A549 (cell line): ENCODE measurements around the gene SLC6A17. TPM values are rescaled to one million over a fixed set of nuclear protein-coding genes. Genes with fewer than 3 reads are reported as not detected.

Experiments
- ATAC-seq, 2 experiments: fragments of 200-7000 bp in 1 of 2; fragments of >200 bp in 1 of 2; cut with Nextera tagmentation in 1 of 2; cut with Tn5 transposase in 1 of 2; 3 replicates each; pipeline versions ENCODE4 v1.8.0 to v1.9.1; 2018 to 2020; ENCODE audit warnings: mild to moderate bottlenecking in 1 of 2, moderate library complexity in 1 of 2
- CTCF ChIA-PET: fragments of 300-600 bp; sonication (Branson Sonifier 250); formaldehyde crosslinking; extraction: SDS; loops from one replicate; lab custom pipeline; 2021; ENCODE audit warnings: antibody characterized with exemption, inconsistent platforms; lab: Yijun Ruan, JAX
- POLR2A ChIA-PET: fragments of 350-600 bp; formaldehyde crosslinking; extraction: SDS; loops from one replicate; lab custom pipeline; 2021; ENCODE audit warnings: antibody characterized with exemption, inconsistent platforms; lab: Yijun Ruan, JAX
- DNase-seq, 2 experiments: peaks; one replicate each; pipeline versions ENCODE4 v3.0.0 to v3.0.0-alpha.2; 2011 to 2016; ENCODE audit warnings: low read depth in 1 of 2, low spot score in 1 of 2
- FAIRE-seq: peaks from 2 replicates; lab custom pipeline; 2011; peaks lifted over from hg19 to GRCh38; lab: Jason Lieb, UNC
- H3K27ac ChIP-seq, 2 experiments: fragments of >200 bp; sonication (Bioruptor Twin); formaldehyde crosslinking; 3 replicates each; pipeline ENCODE4 v1.5.1; 2016 to 2017
- H3K4me1 ChIP-seq: fragments of >200 bp; sonication (Bioruptor Twin); formaldehyde crosslinking; 3 replicates; pipeline ENCODE4 v1.6.1; 2016
- H3K4me2 ChIP-seq: fragments of >200 bp; sonication (Bioruptor Twin); formaldehyde crosslinking; 3 replicates; pipeline ENCODE4 v1.6.1; 2016
- H3K4me3 ChIP-seq: fragments of >200 bp; sonication (Bioruptor Twin); formaldehyde crosslinking; 3 replicates; pipeline ENCODE4 v1.5.1; 2016
- H3K9me3 ChIP-seq: fragments of >200 bp; sonication (Bioruptor Twin); formaldehyde crosslinking; 3 replicates; pipeline ENCODE4 v1.6.1; 2016
- CBX2 ChIP-seq: fragments of 200-600 bp; sonication (generic); IDR thresholded peaks from 2 replicates; pipeline ENCODE4 v1.6.1; 2016; ENCODE audit warnings: low read depth, mild to moderate bottlenecking, borderline replicate concordance
- CHD2 ChIP-seq: fragments of 150-350 bp; IDR thresholded peaks from 2 replicates; pipeline ENCODE4 v1.6.1; 2014; ENCODE audit warnings: low read length; ENCODE audit not compliant: partially characterized antibody
- E2F6 ChIP-seq: IDR thresholded peaks from 2 replicates; pipeline ENCODE4 v1.6.1; 2012; ENCODE audit warnings: low read depth, borderline replicate concordance
- EHMT2 ChIP-seq: fragments of 200-600 bp; sonication (generic); IDR thresholded peaks from 2 replicates; pipeline ENCODE4 v1.6.1; 2016; ENCODE audit warnings: antibody characterized with exemption, low read depth, mild to moderate bottlenecking, moderate library complexity
- FOSB ChIP-seq: fragments of 250-450 bp; sonication (Bioruptor Pico); IDR thresholded peaks from 2 replicates; pipeline ENCODE4 v1.5.0; 2020; ENCODE audit warnings: mild to moderate bottlenecking, moderate library complexity
- GATA3 ChIP-seq: IDR thresholded peaks from 2 replicates; pipeline ENCODE4 v1.6.1; 2012; ENCODE audit warnings: borderline replicate concordance
- HOXB13 ChIP-seq: fragments of 250-450 bp; sonication (Bioruptor Pico); IDR thresholded peaks from 2 replicates; pipeline ENCODE4 v1.5.0; 2020; ENCODE audit warnings: low read depth, mild to moderate bottlenecking, moderate library complexity
- JUNB ChIP-seq: fragments of >200 bp; sonication (Bioruptor Twin); formaldehyde crosslinking; IDR thresholded peaks from 2 replicates; pipeline ENCODE4 v1.6.1; 2016
- NR3C1 ChIP-seq: fragments of >200 bp; sonication (Bioruptor Twin); formaldehyde crosslinking; IDR thresholded peaks from 3 replicates; pipeline ENCODE4 v1.6.1; 2017
- RARB ChIP-seq: fragments of 250-450 bp; sonication (Bioruptor Pico); IDR thresholded peaks from 2 replicates; pipeline ENCODE4 v1.8.0; 2021; ENCODE audit warnings: mild to moderate bottlenecking, moderate library complexity
- RCOR1 ChIP-seq: fragments of 150-350 bp; IDR thresholded peaks from 2 replicates; pipeline ENCODE4 v1.6.1; 2014; ENCODE audit warnings: antibody characterized with exemption, low read length, low read depth
- RFX5 ChIP-seq: fragments of 450-650 bp; IDR thresholded peaks from 2 replicates; pipeline ENCODE4 v1.7.1; 2014; ENCODE audit warnings: antibody characterized with exemption, mild to moderate bottlenecking, moderate library complexity
- RNF2 ChIP-seq: fragments of 200-600 bp; sonication (generic); IDR thresholded peaks from 2 replicates; pipeline ENCODE4 v1.6.1; 2016; ENCODE audit warnings: low read depth, mild to moderate bottlenecking, antibody characterized with exemption, moderate library complexity, borderline replicate concordance
- SREBF2 ChIP-seq: fragments of 450-650 bp; IDR thresholded peaks from 2 replicates; pipeline ENCODE4 v1.6.1; 2014; ENCODE audit warnings: mild to moderate bottlenecking, moderate library complexity
- ZFP36 ChIP-seq: fragments of 450-650 bp; IDR thresholded peaks from 2 replicates; pipeline ENCODE4 v1.6.1; 2014; ENCODE audit warnings: borderline replicate concordance; ENCODE audit not compliant: partially characterized antibody
- WGBS: methylation state at CpG from one replicate; pipeline ENCODE4 v1.1.6; 2017; ENCODE audit errors: missing lambda C conversion rate; 5-methylcytosine and 5-hydroxymethylcytosine counted together
- polyA plus RNA-seq, 4 experiments: library from polyadenylated mRNA; depleted of rRNA in 3 of 4; stranded (reverse); fragments of >200 nt; fragmentation: RNase III in 1 of 4; extraction: RNeasy Plus Mini Kit Qiagen cat#74134 plus additional on column Dnase treatment in 1 of 4; gene quantifications; 2 replicates in 3 of 4; 3 replicates in 1 of 4; pipeline ENCODE4 v1.2.3, GENCODE V29; 2011 to 2017

Gene SLC6A17
- polyA plus RNA-seq, 2 of the 4 experiments (the other 2 are of a cell fraction), result 0.56 to 2.2 TPM

- no peak overlapping the region for H3K4me2 ChIP-seq
- no peak for TF ChIP-seq ZFP36
- no peak for TF ChIP-seq HOXB13 (CRISPR knock-in tag)
- TF ChIP-seq, all 56 proteins: peak for 0
- DNase-seq, result no peak
- Histone ChIP-seq H3K4me3 (no peak overlapping the region), H3K4me1 (no peaks in the 10 kb centered on the region), H3K9me3 (no peaks in the 10 kb centered on the region), H3K27ac (no peak overlapping the region)
- 54% methylated on average over 4 of the region's 4 CpGs for WGBS
- ChIA-PET CTCF (interaction anchor here (0.9 to 1.3 kb wide), 4 partner anchors 21 to 63 kb away, joined by 3 to 5 read pairs (median 3); no protein-coding TSS in a partner anchor), POLR2A (no interaction called here)
- no peak for FAIRE-seq
- no peak for ATAC-seq
These were observed 99.0 kb downstream of the SLC6A17 start for GRCh38 chr1:110249256-110249655.

- Histone ChIP-seq H3K27ac (no peak overlapping the region), H3K9me3 (no peaks in the 10 kb centered on the region), H3K4me1 (no peaks in the 10 kb centered on the region), H3K4me3 (no peak overlapping the region), H3K4me2 (no peak overlapping the region)
- CTCF ChIA-PET, result interaction anchor here (0.9 to 1.3 kb wide), 4 partner anchors 9 to 62 kb away, joined by 3 to 5 read pairs (median 3); no protein-coding TSS in a partner anchor
- 76% methylated on average over 4 of the region's 4 CpGs for WGBS
- no peak for FAIRE-seq
- DNase-seq, result no peak
- no peak for ATAC-seq
- no peak for TF ChIP-seq JUNB
- TF ChIP-seq EHMT2, result no peak
- TF ChIP-seq CHD2, result no peak
- no peak for TF ChIP-seq SREBF2
- TF ChIP-seq RCOR1, result no peak
- TF ChIP-seq RARB (CRISPR knock-in tag), result no peak
- TF ChIP-seq RNF2, result no peak
- TF ChIP-seq FOSB (CRISPR knock-in tag), result no peak
- no peak for TF ChIP-seq GATA3
- POLR2A ChIA-PET, result no interaction called here
These were observed 99.7 kb downstream of the SLC6A17 start for GRCh38 chr1:110250008-110250407.

GRCh38 chr1:110250749-110251148 lies 100.5 kb downstream of the SLC6A17 start:
- CTCF ChIA-PET, result interaction anchor here (1.1 kb wide), 1 partner anchor 8 kb away, joined by 3 read pairs; no protein-coding TSS in a partner anchor
- 93% methylated on average over 2 of the region's 2 CpGs for whole genome bisulfite sequencing
- no peak overlapping the region for H3K4me3 ChIP-seq
- no peak for TF ChIP-seq NR3C1
- no peak for TF ChIP-seq RFX5
- TF ChIP-seq EHMT2, result no peak
- TF ChIP-seq E2F6, result no peak
- TF ChIP-seq CBX2, result no peak
- no peak overlapping the region for H3K4me2 ChIP-seq
- ATAC-seq (no peak), DNase-seq (no peak), FAIRE-seq (no peak)
- no peak overlapping the region for H3K27ac ChIP-seq
- POLR2A ChIA-PET, result no interaction called here
- H3K4me1 ChIP-seq, result no peaks in the 10 kb centered on the region
- no peaks in the 10 kb centered on the region for H3K9me3 ChIP-seq

Other genes starting within 250 kb of the SLC6A17 start
- gene CSF1, start 239.6 kb upstream of the SLC6A17 start, polyA plus RNA-seq (2011; rRNA removed), result 36.3 and 45.7 TPM in 2 replicates
- 35.1 to 42.4 TPM (median 37.5 TPM) in 3 replicates for gene CSF1, start 239.6 kb upstream of the SLC6A17 start, polyA plus RNA-seq (2017; fragmentation: RNase III; extraction: RNeasy Plus Mini Kit Qiagen cat#74134 plus additional on column Dnase treatment)
- 147 and 148 TPM in 2 replicates for gene AHCYL1, start 165.7 kb upstream of the SLC6A17 start, polyA plus RNA-seq (2011; rRNA removed)
- 124 to 145 TPM (median 133 TPM) in 3 replicates for gene AHCYL1, start 165.7 kb upstream of the SLC6A17 start, polyA plus RNA-seq (2017; fragmentation: RNase III; extraction: RNeasy Plus Mini Kit Qiagen cat#74134 plus additional on column Dnase treatment)
- 16.4 and 20.2 TPM in 2 replicates for gene STRIP1, start 115.9 kb upstream of the SLC6A17 start, polyA plus RNA-seq (2011; rRNA removed)
- gene STRIP1, start 115.9 kb upstream of the SLC6A17 start, polyA plus RNA-seq (2017; fragmentation: RNase III; extraction: RNeasy Plus Mini Kit Qiagen cat#74134 plus additional on column Dnase treatment), result 14.4 to 16.7 TPM (median 16.1 TPM) in 3 replicates
- not detected in 2 replicates for gene ALX3, start 79.8 kb upstream of the SLC6A17 start, polyA plus RNA-seq (2011; rRNA removed)
- not detected in 3 replicates for gene ALX3, start 79.8 kb upstream of the SLC6A17 start, polyA plus RNA-seq (2017; fragmentation: RNase III; extraction: RNeasy Plus Mini Kit Qiagen cat#74134 plus additional on column Dnase treatment)
- gene UBL4B, start 38.1 kb upstream of the SLC6A17 start, polyA plus RNA-seq (2011; rRNA removed), result not detected in 2 replicates
- gene UBL4B, start 38.1 kb upstream of the SLC6A17 start, polyA plus RNA-seq (2017; fragmentation: RNase III; extraction: RNeasy Plus Mini Kit Qiagen cat#74134 plus additional on column Dnase treatment), result not detected in 3 replicates
- 1.1 and 1.8 TPM in 2 replicates for gene KCNC4, start 59.8 kb downstream of the SLC6A17 start, polyA plus RNA-seq (2011; rRNA removed)
- 2.2 to 2.4 TPM (median 2.2 TPM) in 3 replicates for gene KCNC4, start 59.8 kb downstream of the SLC6A17 start, polyA plus RNA-seq (2017; fragmentation: RNase III; extraction: RNeasy Plus Mini Kit Qiagen cat#74134 plus additional on column Dnase treatment)
- gene RBM15, start 188.9 kb downstream of the SLC6A17 start, polyA plus RNA-seq (2011; rRNA removed), result 14.0 and 15.0 TPM in 2 replicates
- gene RBM15, start 188.9 kb downstream of the SLC6A17 start, polyA plus RNA-seq (2017; fragmentation: RNase III; extraction: RNeasy Plus Mini Kit Qiagen cat#74134 plus additional on column Dnase treatment), result 8.0 to 8.7 TPM (median 8.2 TPM) in 3 replicates
- gene SLC16A4, start 240.5 kb downstream of the SLC6A17 start, polyA plus RNA-seq (2011; rRNA removed), result 176 and 188 TPM in 2 replicates
- gene SLC16A4, start 240.5 kb downstream of the SLC6A17 start, polyA plus RNA-seq (2017; fragmentation: RNase III; extraction: RNeasy Plus Mini Kit Qiagen cat#74134 plus additional on column Dnase treatment), result 47.2 to 71.8 TPM (median 61.0 TPM) in 3 replicates